HL-60 (cell line): ENCODE results near the gene CPAMD8.

Source experiments
- DNase-seq, 2 experiments: peaks; one replicate each; pipeline ENCODE4 v3.0.0-alpha.2; 2010 to 2020; ENCODE audit warnings: low read depth in 1 of 2, low spot score in 1 of 2
- H3K27ac ChIP-seq: fragments of 250-450 bp; sonication (Bioruptor Pico); replicated peaks from 2 replicates; pipeline ENCODE4 v1.5.1; 2020; ENCODE audit warnings: mild to moderate bottlenecking, moderate library complexity
- H3K27me3 ChIP-seq: fragments of 250-450 bp; sonication (Bioruptor Pico); 2 replicates; pipeline ENCODE4 v1.5.1; 2021; ENCODE audit warnings: mild to moderate bottlenecking, moderate library complexity; ENCODE audit not compliant: insufficient read depth, poor library complexity, severe bottlenecking
- H3K4me3 ChIP-seq: replicated peaks from 2 replicates; pipeline ENCODE4 v1.5.1; 2011; ENCODE audit warnings: mild to moderate bottlenecking, control low read depth, low read length; ENCODE audit not compliant: insufficient read depth
- GABPA ChIP-seq: IDR thresholded peaks from 2 replicates; pipeline ENCODE4 v1.6.1; 2012; ENCODE audit warnings: low read depth
- POLR2AphosphoS5 ChIP-seq: IDR thresholded peaks from 2 replicates; pipeline ENCODE4 v1.6.1; 2012; ENCODE audit warnings: low read depth
- SPI1 ChIP-seq: IDR thresholded peaks from 2 replicates; pipeline ENCODE4 v1.6.1; 2012; ENCODE audit warnings: low read depth, mild to moderate bottlenecking, borderline replicate concordance
- TF ChIP-seq, protein P1 (sequence below): IDR thresholded peaks from 2 replicates; pipeline ENCODE4 v1.6.1; 2012; ENCODE audit warnings: low read depth; ENCODE audit not compliant: insufficient replicate concordance
- TF ChIP-seq, protein P2 (sequence below): IDR thresholded peaks from one replicate; pipeline ENCODE4 v1.5.1; 2011; ENCODE audit warnings: low read length, control low read depth, inconsistent platforms; ENCODE audit not compliant: insufficient read depth

The CPAMD8 gene

DNA sequence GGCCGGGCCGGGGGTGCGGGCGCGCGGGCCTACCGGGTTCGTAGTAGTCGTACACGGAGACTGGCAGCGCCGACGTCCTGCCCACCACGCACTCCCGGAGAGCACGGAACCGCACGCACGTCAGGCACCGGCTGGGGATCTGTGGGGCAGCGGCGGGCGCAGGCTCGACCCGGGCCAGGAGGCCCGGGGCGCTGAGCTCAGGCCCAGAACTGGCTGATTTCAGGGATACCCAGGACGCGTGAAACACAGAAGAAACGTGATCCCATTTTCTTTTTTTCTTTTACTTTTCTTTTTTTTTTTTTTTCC is 128.8 kb downstream of the CPAMD8 start:
- Histone ChIP-seq H3K27ac (no peak overlapping the region), H3K27me3 (peaks cover 19% of the 10 kb centered on the region), H3K4me3 (0 out of 2 replicates have a peak overlapping the region, but pooled peaks have one; percentile 27)
- no peak for DNase-seq
- TF ChIP-seq SPI1, result no peak
- TF ChIP-seq GABPA, result no peak
- TF ChIP-seq, protein P1, sequence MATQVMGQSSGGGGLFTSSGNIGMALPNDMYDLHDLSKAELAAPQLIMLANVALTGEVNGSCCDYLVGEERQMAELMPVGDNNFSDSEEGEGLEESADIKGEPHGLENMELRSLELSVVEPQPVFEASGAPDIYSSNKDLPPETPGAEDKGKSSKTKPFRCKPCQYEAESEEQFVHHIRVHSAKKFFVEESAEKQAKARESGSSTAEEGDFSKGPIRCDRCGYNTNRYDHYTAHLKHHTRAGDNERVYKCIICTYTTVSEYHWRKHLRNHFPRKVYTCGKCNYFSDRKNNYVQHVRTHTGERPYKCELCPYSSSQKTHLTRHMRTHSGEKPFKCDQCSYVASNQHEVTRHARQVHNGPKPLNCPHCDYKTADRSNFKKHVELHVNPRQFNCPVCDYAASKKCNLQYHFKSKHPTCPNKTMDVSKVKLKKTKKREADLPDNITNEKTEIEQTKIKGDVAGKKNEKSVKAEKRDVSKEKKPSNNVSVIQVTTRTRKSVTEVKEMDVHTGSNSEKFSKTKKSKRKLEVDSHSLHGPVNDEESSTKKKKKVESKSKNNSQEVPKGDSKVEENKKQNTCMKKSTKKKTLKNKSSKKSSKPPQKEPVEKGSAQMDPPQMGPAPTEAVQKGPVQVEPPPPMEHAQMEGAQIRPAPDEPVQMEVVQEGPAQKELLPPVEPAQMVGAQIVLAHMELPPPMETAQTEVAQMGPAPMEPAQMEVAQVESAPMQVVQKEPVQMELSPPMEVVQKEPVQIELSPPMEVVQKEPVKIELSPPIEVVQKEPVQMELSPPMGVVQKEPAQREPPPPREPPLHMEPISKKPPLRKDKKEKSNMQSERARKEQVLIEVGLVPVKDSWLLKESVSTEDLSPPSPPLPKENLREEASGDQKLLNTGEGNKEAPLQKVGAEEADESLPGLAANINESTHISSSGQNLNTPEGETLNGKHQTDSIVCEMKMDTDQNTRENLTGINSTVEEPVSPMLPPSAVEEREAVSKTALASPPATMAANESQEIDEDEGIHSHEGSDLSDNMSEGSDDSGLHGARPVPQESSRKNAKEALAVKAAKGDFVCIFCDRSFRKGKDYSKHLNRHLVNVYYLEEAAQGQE, result no peak
- TF ChIP-seq POLR2AphosphoS5, result no peak
- TF ChIP-seq, protein P2, sequence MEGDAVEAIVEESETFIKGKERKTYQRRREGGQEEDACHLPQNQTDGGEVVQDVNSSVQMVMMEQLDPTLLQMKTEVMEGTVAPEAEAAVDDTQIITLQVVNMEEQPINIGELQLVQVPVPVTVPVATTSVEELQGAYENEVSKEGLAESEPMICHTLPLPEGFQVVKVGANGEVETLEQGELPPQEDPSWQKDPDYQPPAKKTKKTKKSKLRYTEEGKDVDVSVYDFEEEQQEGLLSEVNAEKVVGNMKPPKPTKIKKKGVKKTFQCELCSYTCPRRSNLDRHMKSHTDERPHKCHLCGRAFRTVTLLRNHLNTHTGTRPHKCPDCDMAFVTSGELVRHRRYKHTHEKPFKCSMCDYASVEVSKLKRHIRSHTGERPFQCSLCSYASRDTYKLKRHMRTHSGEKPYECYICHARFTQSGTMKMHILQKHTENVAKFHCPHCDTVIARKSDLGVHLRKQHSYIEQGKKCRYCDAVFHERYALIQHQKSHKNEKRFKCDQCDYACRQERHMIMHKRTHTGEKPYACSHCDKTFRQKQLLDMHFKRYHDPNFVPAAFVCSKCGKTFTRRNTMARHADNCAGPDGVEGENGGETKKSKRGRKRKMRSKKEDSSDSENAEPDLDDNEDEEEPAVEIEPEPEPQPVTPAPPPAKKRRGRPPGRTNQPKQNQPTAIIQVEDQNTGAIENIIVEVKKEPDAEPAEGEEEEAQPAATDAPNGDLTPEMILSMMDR, result no peak

DNA sequence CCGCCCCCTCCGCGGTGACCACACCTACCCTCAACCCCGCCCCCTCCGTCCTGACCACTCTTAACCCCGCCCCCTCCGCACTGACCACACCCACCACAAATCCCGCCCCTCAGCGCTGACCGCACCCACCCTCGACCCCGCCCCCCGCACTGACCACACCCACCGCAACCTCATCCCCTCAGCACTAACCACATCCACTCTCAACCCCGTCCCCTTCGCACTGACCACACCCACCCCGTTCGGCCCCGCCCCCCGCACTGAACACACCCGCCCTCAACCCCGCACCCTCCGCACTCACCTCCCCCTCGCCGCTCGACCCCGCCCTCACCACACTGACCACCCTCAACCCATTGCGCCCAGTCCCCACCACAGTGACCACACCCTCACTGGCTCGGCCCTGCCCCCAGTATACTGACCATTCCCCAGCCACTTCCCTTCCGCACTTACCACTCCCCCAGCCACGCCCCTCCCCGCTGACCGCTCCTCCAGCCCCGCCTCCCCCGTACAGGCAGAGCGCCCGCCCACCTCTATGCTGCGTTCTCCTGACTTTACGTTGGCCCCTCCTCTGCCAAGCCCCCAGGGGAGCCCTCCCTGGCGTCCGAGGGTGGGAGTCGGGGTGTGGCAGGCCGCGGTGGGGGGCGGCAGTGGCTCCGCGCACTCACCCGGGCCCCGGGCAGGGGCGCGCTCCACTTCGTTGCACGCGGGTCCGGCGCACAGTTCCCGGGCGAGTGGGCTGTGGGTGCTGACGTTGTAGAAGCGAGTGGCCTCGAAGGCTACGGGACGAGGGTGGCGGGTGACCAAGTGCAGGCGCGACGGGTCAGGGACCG is 129.4 kb downstream of the CPAMD8 start:
- peaks cover 19% of the 10 kb centered on the region for H3K27me3 ChIP-seq
- H3K27ac ChIP-seq, result no peak overlapping the region
- peak; percentile 33 to 48 for DNase-seq
- TF ChIP-seq, protein P2, result no peak
- TF ChIP-seq, protein P1, result no peak
- no peak for TF ChIP-seq POLR2AphosphoS5
- TF ChIP-seq GABPA, result no peak
- no peak for TF ChIP-seq SPI1
- H3K4me3 ChIP-seq, result peak overlapping the region; percentile 27

DNA sequence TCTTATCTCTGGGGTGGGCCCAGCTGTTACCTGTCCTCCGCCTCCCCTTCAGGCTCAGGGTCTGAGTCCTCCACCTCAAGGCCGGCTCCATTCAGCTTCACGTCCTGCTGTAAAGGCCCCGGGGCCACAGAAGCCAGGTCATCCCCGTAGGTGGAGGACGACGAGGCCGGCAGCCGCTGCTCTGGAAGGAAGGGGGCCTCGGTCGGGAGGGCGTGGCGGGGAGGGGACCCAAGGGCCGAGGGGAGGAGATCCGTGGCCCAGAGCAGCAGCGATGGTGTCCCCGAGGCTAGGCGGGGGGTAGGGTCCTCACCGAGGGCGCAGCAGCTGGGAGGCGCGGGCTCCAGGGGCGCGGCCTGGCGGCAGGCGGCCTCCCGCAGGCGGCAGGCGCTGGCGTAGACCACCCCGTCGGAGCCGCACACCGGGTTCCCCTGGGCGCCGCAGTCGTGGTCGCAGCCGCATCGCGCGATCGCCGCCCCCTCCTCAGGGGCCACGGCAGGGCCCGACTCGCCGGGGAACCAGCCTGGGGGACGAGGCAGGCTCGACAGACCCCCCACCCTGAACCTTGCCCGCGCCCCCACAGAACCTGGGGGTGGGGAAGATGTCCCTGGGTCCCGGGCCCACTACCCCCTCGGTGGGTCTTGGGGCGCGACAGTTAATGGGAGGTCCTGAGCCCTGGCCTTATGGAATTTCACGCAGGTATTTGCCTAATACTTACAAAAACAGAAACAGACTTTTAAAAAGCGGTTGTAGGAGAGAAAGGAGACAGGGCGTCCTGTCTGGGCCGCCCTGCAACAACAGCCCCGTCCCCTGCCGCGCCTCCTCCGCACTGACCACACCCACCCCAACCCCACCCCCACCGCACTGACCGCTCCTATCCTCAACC is 130.2 kb downstream of the CPAMD8 start:
- Histone ChIP-seq H3K27ac (no peak overlapping the region), H3K4me3 (peak overlapping the region; percentile 16), H3K27me3 (peaks cover 19% of the 10 kb centered on the region)
- DNase-seq, result no peak
- TF ChIP-seq, protein P1, result no peak
- TF ChIP-seq, protein P2, result no peak
- TF ChIP-seq GABPA (no peak), SPI1 (no peak), POLR2AphosphoS5 (no peak)
